ENCODE measurements around the gene PRLR. TPM values are rescaled to one million over a fixed set of nuclear protein-coding genes. Genes with fewer than 3 reads are reported as not detected.

PRLR gene
- total RNA-seq, 1 experiment from 2014 or later = 2.5 TPM

GRCh38 chr5:35127006-35127405, 103.3 kb downstream of the PRLR start:
- no peak overlapping the region for H3K18ac ChIP-seq (ENCODE audit: insufficient read length, low read depth, low read length)
- no CpG with 5 or more reads among the region's 1 CpG for WGBS (ENCODE audit: extremely low coverage, insufficient read length, low lambda C conversion rate)
- H3K4me3 Mint-ChIP-seq = no peak overlapping the region

More at GRCh38 chr5:35127006-35127405, 103.3 kb downstream of the PRLR start:
- Mint-ChIP-seq H3K27ac (no peak overlapping the region), H3K9me3 (peaks cover 0 to 3% of the 10 kb centered on the region in 2 experiments; a peak in 2 of 5 replicates), H3K27me3 (ENCODE audit: low read depth) (peaks cover 2% of the 10 kb centered on the region; the same call in 1 of the 2 replicates), H3K4me1 (no peaks in the 10 kb centered on the region), H3K36me3 (ENCODE audit: insufficient read depth in 1 of 3, low read depth in 3 of 3) (no peaks in the 10 kb centered on the region; a peak in 2 of 7 replicates)
- Histone ChIP-seq H4K91ac (ENCODE audit: insufficient read length, low read depth, low read length) (no peak overlapping the region), H3K9me3 (ENCODE audit: control insufficient read depth, low read depth, low read length) (no peaks in the 10 kb centered on the region), H3K14ac (ENCODE audit: insufficient read depth, low read length) (no peak overlapping the region), H3K27me3 (ENCODE audit: insufficient read depth, low read length) (no peaks in the 10 kb centered on the region), H3K27ac (ENCODE audit: insufficient read length, low read depth, low read length) (no peak overlapping the region), H2BK15ac (ENCODE audit: low read depth, low read length) (no peak overlapping the region), H3K23me2 (ENCODE audit: insufficient read length, low read depth, low read length, poor library complexity, severe bottlenecking) (no peaks in the 10 kb centered on the region), H2BK12ac (ENCODE audit: insufficient read length, low read depth, low read length) (no peak overlapping the region), H4K8ac (replicated peaks; ENCODE audit: insufficient read length, low read depth, low read length) (no peak overlapping the region), H4K20me1 (ENCODE audit: control insufficient read depth, insufficient read depth, insufficient read length) (no peaks in the 10 kb centered on the region), H3T11ph (ENCODE audit: low read length) (no peak overlapping the region), H3K9ac (ENCODE audit: extremely low read depth, insufficient read length, low read length) (no peak overlapping the region), H2BK20ac (ENCODE audit: low read depth, low read length, poor library complexity, severe bottlenecking) (no peak overlapping the region), H3K4me1 (ENCODE audit: insufficient read depth, low read length) (no peaks in the 10 kb centered on the region), H2BK5ac (ENCODE audit: insufficient read length, low read length) (no peak overlapping the region), H3K56ac (ENCODE audit: insufficient read length, low read depth, low read length) (no peak overlapping the region), H3K79me1 (ENCODE audit: insufficient read depth, low read depth, low read length, poor library complexity, severe bottlenecking) (no peaks in the 10 kb centered on the region), H3K4ac (ENCODE audit: low read depth, low read length) (no peak overlapping the region), H4K5ac (ENCODE audit: insufficient read length, low read depth, low read length) (no peak overlapping the region), H2AK5ac (ENCODE audit: insufficient read length, low read length) (no peak overlapping the region), H3K79me2 (ENCODE audit: insufficient read depth, low read length) (no peaks in the 10 kb centered on the region), H2BK120ac (ENCODE audit: low read depth, low read length, poor library complexity, severe bottlenecking) (no peak overlapping the region), H3K23ac (ENCODE audit: insufficient read length, low read depth, low read length) (no peak overlapping the region), H2AFZ (ENCODE audit: low read length) (no peak overlapping the region), H3K4me2 (ENCODE audit: insufficient read depth, insufficient read length, low read length) (no peak overlapping the region)
- no peak for TF ChIP-seq CTCF (conservative IDR thresholded peaks at IDR 0.05)
- DNase-seq = no peak
